ENCODE measurements around the gene COL6A2.

GRCh38 chr21:46154155-46154954 is 56.4 kb downstream of the COL6A2 start:
- TF ChIP-seq POLR2AphosphoS5 (IDR thresholded peaks at IDR 0.05; ENCODE audit: insufficient read depth in 1 of 2, low read depth in 1 of 2) (no peak), CTCF (IDR thresholded peaks at IDR 0.05) (no peak), POLR2A (IDR thresholded peaks at IDR 0.05) (no peak)
